Omental fat pad (tissue), 4 donors: ENCODE results near the gene FKBP2. TPM values are rescaled to one million over a fixed set of nuclear protein-coding genes. Genes with fewer than 3 reads are reported as not detected.

Source experiments
- ATAC-seq: fragments of 150-250 bp; one replicate; pipeline ENCODE4 v1.9.1; 2016; ENCODE audit warnings: mild to moderate bottlenecking, moderate library complexity; ENCODE audit not compliant: low FRiP score
- DNase-seq: peaks from one replicate; pipeline ENCODE4 v3.0.0-alpha.2; 2019; ENCODE audit warnings: low spot score
- CTCF ChIP-seq, 3 donors: fragments of 450-650 bp; IDR thresholded peaks; one replicate each; pipeline ENCODE4 v1.5.1; 2016 to 2017; ENCODE audit warnings: antibody characterized with exemption in 3 of 3, mild to moderate bottlenecking in 3 of 3, moderate library complexity in 2 of 3
- total RNA-seq, 4 donors: library from RNA; depleted of rRNA; stranded (reverse); fragments of >200 nt; gene quantifications; one replicate each; pipeline ENCODE4 v1.1.0, GENCODE V29; 2016

FKBP2 gene
- total RNA-seq, 4 donors from 2014 or later = 41.8 to 78.5 (median 49.5) TPM

- TF ChIP-seq CTCF (IDR thresholded peaks at IDR 0.05) = no peak
- no peak for DNase-seq
- no peak for ATAC-seq
Observed at GRCh38 chr11:64287676-64288352, 46.9 kb downstream of the FKBP2 start.

- ATAC-seq = no peak
- no peak for DNase-seq
- TF ChIP-seq CTCF (IDR thresholded peaks at IDR 0.05) = no peak
Observed at GRCh38 chr11:64288353-64288750, 47.5 kb downstream of the FKBP2 start.

GRCh38 chr11:64289002-64289564 is 48.2 kb downstream of the FKBP2 start:
- DNase-seq (no peak), ATAC-seq (no peak)
- no peak for TF ChIP-seq CTCF (IDR thresholded peaks at IDR 0.05)

GRCh38 chr11:64290352-64291261 is 49.7 kb downstream of the FKBP2 start:
- no peak for TF ChIP-seq CTCF (IDR thresholded peaks at IDR 0.05)
- DNase-seq (no peak), ATAC-seq (no peak)

- no peak for ATAC-seq
- no peak for DNase-seq
Observed at GRCh38 chr11:64291262-64291751, 50.4 kb downstream of the FKBP2 start, which contains the start of gene KCNK4. KCNK4 (plus strand) TSS chr11:64291302; CDS start chr11:64293019, 1,717 bp downstream.

More at GRCh38 chr11:64291262-64291751, 50.4 kb downstream of the FKBP2 start, which contains the start of gene KCNK4:
- no peak for TF ChIP-seq CTCF (IDR thresholded peaks at IDR 0.05)
